Body of pancreas (tissue), 4 donors: ENCODE data around the gene IRF2.

ENCODE experiments used
- POLR2A ChIP-seq, 3 donors: fragments of 450-650 bp; IDR thresholded peaks; one replicate each; pipeline ENCODE4 v1.6.1; 2016; ENCODE audit warnings: antibody characterized with exemption in 3 of 3, mild to moderate bottlenecking in 2 of 3
- TF ChIP-seq, protein P1 (sequence below), 7 experiments: fragments of 450-650 bp in 4 of 7; fragments of 200-600 bp in 3 of 7; sonication (generic) in 3 of 7; IDR thresholded peaks; one replicate each; pipeline ENCODE4 v1.5.1; 2016 to 2019; ENCODE audit warnings: antibody characterized with exemption in 7 of 7

DNA sequence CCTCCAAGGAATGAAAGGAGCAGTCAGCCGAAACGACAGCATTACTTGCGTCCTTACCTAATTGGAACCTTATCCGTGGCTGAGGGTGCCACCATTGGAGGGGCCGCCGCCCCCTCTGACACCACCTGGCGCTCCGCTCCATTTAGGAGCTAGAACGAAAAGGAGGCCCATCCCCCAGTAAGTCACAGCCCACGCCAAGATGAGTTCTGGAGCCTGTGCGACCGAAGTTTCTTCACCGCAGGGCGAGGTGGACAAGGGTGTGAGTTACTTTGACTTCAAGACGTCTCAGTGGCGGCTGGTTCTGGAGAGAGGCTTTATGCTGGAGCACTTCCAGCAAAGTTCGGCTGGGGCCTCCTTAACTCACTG is 729 bp upstream of the IRF2 start:
- TF ChIP-seq, protein P1, sequence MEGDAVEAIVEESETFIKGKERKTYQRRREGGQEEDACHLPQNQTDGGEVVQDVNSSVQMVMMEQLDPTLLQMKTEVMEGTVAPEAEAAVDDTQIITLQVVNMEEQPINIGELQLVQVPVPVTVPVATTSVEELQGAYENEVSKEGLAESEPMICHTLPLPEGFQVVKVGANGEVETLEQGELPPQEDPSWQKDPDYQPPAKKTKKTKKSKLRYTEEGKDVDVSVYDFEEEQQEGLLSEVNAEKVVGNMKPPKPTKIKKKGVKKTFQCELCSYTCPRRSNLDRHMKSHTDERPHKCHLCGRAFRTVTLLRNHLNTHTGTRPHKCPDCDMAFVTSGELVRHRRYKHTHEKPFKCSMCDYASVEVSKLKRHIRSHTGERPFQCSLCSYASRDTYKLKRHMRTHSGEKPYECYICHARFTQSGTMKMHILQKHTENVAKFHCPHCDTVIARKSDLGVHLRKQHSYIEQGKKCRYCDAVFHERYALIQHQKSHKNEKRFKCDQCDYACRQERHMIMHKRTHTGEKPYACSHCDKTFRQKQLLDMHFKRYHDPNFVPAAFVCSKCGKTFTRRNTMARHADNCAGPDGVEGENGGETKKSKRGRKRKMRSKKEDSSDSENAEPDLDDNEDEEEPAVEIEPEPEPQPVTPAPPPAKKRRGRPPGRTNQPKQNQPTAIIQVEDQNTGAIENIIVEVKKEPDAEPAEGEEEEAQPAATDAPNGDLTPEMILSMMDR (IDR thresholded peaks at IDR 0.05): no peak
- no peak for TF ChIP-seq POLR2A (IDR thresholded peaks at IDR 0.05)
